ENCODE results near the gene PRRG3. TPM values are rescaled to one million over a fixed set of nuclear protein-coding genes. Genes with fewer than 3 reads are reported as not detected.
"Not testable (repeated sequence)": the region's sequence is repeated elsewhere in the genome, so short reads cannot be mapped to it uniquely, and the experiment has no call there.

PRRG3 gene
- total and polyA plus RNA-seq, 4 experiments from 2014 or later, result not detected

- Histone ChIP-seq H3K36me3 (ENCODE audit: insufficient read depth, low read length) (no peaks in the 10 kb centered on the region), H3K4me3 (ENCODE audit: low read length in 2 of 2) (no peak overlapping the region), H3K4me1 (ENCODE audit: insufficient read depth, low read length) (no peaks in the 10 kb centered on the region), H3K27ac (ENCODE audit: low read depth, low read length) (no peak overlapping the region), H3K9me3 (ENCODE audit: control insufficient read depth in 1 of 2, low read length in 2 of 2) (no peaks in the 10 kb centered on the region), H3K27me3 (ENCODE audit: insufficient read depth, low read length) (no peaks in the 10 kb centered on the region)
- no peak for DNase-seq
- ChIA-PET CTCF (ENCODE audit: partially characterized antibody) (no interaction called here), POLR2A (ENCODE audit: partially characterized antibody) (no interaction called here)
- no peaks in the 10 kb centered on the region for H3K9me3 Mint-ChIP-seq
- intact Hi-C loops (cut with micrococcal nuclease), result no loop called here
- no peak overlapping the region for H3K27ac Mint-ChIP-seq
- H3K36me3 Mint-ChIP-seq, result no peaks in the 10 kb centered on the region
- H3K4me3 Mint-ChIP-seq, result no peak overlapping the region
- peaks cover 5% of the 10 kb centered on the region in 2 donors for H3K27me3 Mint-ChIP-seq
- H3K4me1 Mint-ChIP-seq, result no peaks in the 10 kb centered on the region
Observed at GRCh38 chrX:151692825-151693224, 2.4 kb upstream of the PRRG3 start.

GRCh38 chrX:151694121-151694520 is 1.1 kb upstream of the PRRG3 start:
- ChIA-PET CTCF (ENCODE audit: partially characterized antibody) (no interaction called here), POLR2A (ENCODE audit: partially characterized antibody) (no interaction called here)
- no peak overlapping the region for H3K4me3 ChIP-seq (ENCODE audit: low read length in 2 of 2)
- Mint-ChIP-seq H3K4me3 (no peak overlapping the region), H3K4me1 (no peaks in the 10 kb centered on the region), H3K9me3 (no peaks in the 10 kb centered on the region), H3K27ac (no peak overlapping the region), H3K27me3 (peaks cover 5% of the 10 kb centered on the region in 2 donors), H3K36me3 (no peaks in the 10 kb centered on the region)
- no peaks in the 10 kb centered on the region for H3K4me1 ChIP-seq (ENCODE audit: insufficient read depth, low read length)
- no peaks in the 10 kb centered on the region for H3K27me3 ChIP-seq (ENCODE audit: insufficient read depth, low read length)
- H3K36me3 ChIP-seq (ENCODE audit: insufficient read depth, low read length), result no peaks in the 10 kb centered on the region
- no peak overlapping the region for H3K27ac ChIP-seq (ENCODE audit: low read depth, low read length)
- no peaks in the 10 kb centered on the region for H3K9me3 ChIP-seq (ENCODE audit: control insufficient read depth in 1 of 2, low read length in 2 of 2)
- DNase-seq, result no peak
- intact Hi-C loops (cut with micrococcal nuclease), result no loop called here

GRCh38 chrX:151695583-151696340 is 504 bp downstream of the PRRG3 start:
- no peaks in the 10 kb centered on the region for H3K4me1 Mint-ChIP-seq
- Histone ChIP-seq H3K36me3 (ENCODE audit: insufficient read depth, low read length) (no peaks in the 10 kb centered on the region), H3K4me3 (ENCODE audit: low read length in 2 of 2) (no peak overlapping the region), H3K27me3 (ENCODE audit: insufficient read depth, low read length) (no peaks in the 10 kb centered on the region), H3K9me3 (ENCODE audit: control insufficient read depth in 1 of 2, low read length in 2 of 2) (no peaks in the 10 kb centered on the region), H3K27ac (ENCODE audit: low read depth, low read length) (no peak overlapping the region), H3K4me1 (ENCODE audit: insufficient read depth, low read length) (no peaks in the 10 kb centered on the region)
- intact Hi-C loops (cut with micrococcal nuclease), result no loop called here
- CTCF ChIA-PET (ENCODE audit: partially characterized antibody), result no interaction called here
- no peaks in the 10 kb centered on the region for H3K9me3 Mint-ChIP-seq
- H3K4me3 Mint-ChIP-seq, result no peak overlapping the region
- H3K27me3 Mint-ChIP-seq, result peaks cover 5% of the 10 kb centered on the region in 2 donors
- POLR2A ChIA-PET (ENCODE audit: partially characterized antibody), result no interaction called here
- H3K27ac Mint-ChIP-seq, result no peak overlapping the region
- H3K36me3 Mint-ChIP-seq, result no peaks in the 10 kb centered on the region
- DNase-seq, result no peak

GRCh38 chrX:151697082-151697481 is 1.8 kb downstream of the PRRG3 start:
- H3K27ac ChIP-seq (ENCODE audit: low read depth, low read length); H3K4me3 ChIP-seq (ENCODE audit: low read length in 2 of 2); H3K4me3 Mint-ChIP-seq; DNase-seq; H3K4me1 Mint-ChIP-seq; H3K36me3 ChIP-seq (ENCODE audit: insufficient read depth, low read length); H3K9me3 ChIP-seq (ENCODE audit: control insufficient read depth in 1 of 2, low read length in 2 of 2); H3K36me3 Mint-ChIP-seq; CTCF ChIA-PET (ENCODE audit: partially characterized antibody); H3K27me3 Mint-ChIP-seq; POLR2A ChIA-PET (ENCODE audit: partially characterized antibody); H3K27ac Mint-ChIP-seq; H3K9me3 Mint-ChIP-seq; H3K4me1 ChIP-seq (ENCODE audit: insufficient read depth, low read length); H3K27me3 ChIP-seq (ENCODE audit: insufficient read depth, low read length); intact Hi-C loops (cut with micrococcal nuclease): not testable (repeated sequence)

- H3K36me3 Mint-ChIP-seq, result no peaks in the 10 kb centered on the region
- no peak overlapping the region for H3K27ac ChIP-seq (ENCODE audit: low read depth, low read length)
- peaks cover 5% of the 10 kb centered on the region in 2 donors for H3K27me3 Mint-ChIP-seq
- CTCF ChIA-PET (ENCODE audit: partially characterized antibody), result interaction anchor here (0.6 kb wide), 1 partner anchor 546 kb away, joined by 4 read pairs; no protein-coding TSS in a partner anchor
- intact Hi-C loops (cut with micrococcal nuclease), result no loop called here
- DNase-seq, result no peak
- H3K4me1 ChIP-seq (ENCODE audit: insufficient read depth, low read length), result no peaks in the 10 kb centered on the region
- H3K27me3 ChIP-seq (ENCODE audit: insufficient read depth, low read length), result no peaks in the 10 kb centered on the region
- H3K36me3 ChIP-seq (ENCODE audit: insufficient read depth, low read length), result no peaks in the 10 kb centered on the region
- no peak overlapping the region for H3K4me3 ChIP-seq (ENCODE audit: low read length in 2 of 2)
- POLR2A ChIA-PET (ENCODE audit: partially characterized antibody), result no interaction called here
- no peak overlapping the region for H3K27ac Mint-ChIP-seq
- no peaks in the 10 kb centered on the region for H3K9me3 ChIP-seq (ENCODE audit: control insufficient read depth in 1 of 2, low read length in 2 of 2)
- H3K4me1 Mint-ChIP-seq, result no peaks in the 10 kb centered on the region
- no peak overlapping the region for H3K4me3 Mint-ChIP-seq
- H3K9me3 Mint-ChIP-seq, result no peaks in the 10 kb centered on the region
Observed at GRCh38 chrX:151697522-151697921, 2.3 kb downstream of the PRRG3 start.

- Histone ChIP-seq H3K4me1 (ENCODE audit: insufficient read depth, low read length) (no peaks in the 10 kb centered on the region), H3K36me3 (ENCODE audit: insufficient read depth, low read length) (no peaks in the 10 kb centered on the region), H3K9me3 (ENCODE audit: control insufficient read depth in 1 of 2, low read length in 2 of 2) (no peaks in the 10 kb centered on the region), H3K27ac (ENCODE audit: low read depth, low read length) (no peak overlapping the region), H3K4me3 (ENCODE audit: low read length in 2 of 2) (no peak overlapping the region), H3K27me3 (ENCODE audit: insufficient read depth, low read length) (no peaks in the 10 kb centered on the region)
- intact Hi-C loops (cut with micrococcal nuclease), result no loop called here
- Mint-ChIP-seq H3K27me3 (peaks cover 5% of the 10 kb centered on the region in 2 donors), H3K4me3 (no peak overlapping the region), H3K9me3 (no peaks in the 10 kb centered on the region), H3K27ac (no peak overlapping the region), H3K36me3 (no peaks in the 10 kb centered on the region), H3K4me1 (no peaks in the 10 kb centered on the region)
- DNase-seq, result no peak
- ChIA-PET CTCF (ENCODE audit: partially characterized antibody) (no interaction called here), POLR2A (ENCODE audit: partially characterized antibody) (no interaction called here)
Observed at GRCh38 chrX:151698485-151698884, 3.2 kb downstream of the PRRG3 start.

- no peaks in the 10 kb centered on the region for H3K36me3 Mint-ChIP-seq
- ChIA-PET POLR2A (ENCODE audit: partially characterized antibody) (no interaction called here), CTCF (ENCODE audit: partially characterized antibody) (no interaction called here)
- Histone ChIP-seq H3K4me1 (ENCODE audit: insufficient read depth, low read length) (no peaks in the 10 kb centered on the region), H3K36me3 (ENCODE audit: insufficient read depth, low read length) (no peaks in the 10 kb centered on the region), H3K27me3 (ENCODE audit: insufficient read depth, low read length) (no peaks in the 10 kb centered on the region), H3K4me3 (ENCODE audit: low read length in 2 of 2) (no peak overlapping the region), H3K9me3 (ENCODE audit: control insufficient read depth in 1 of 2, low read length in 2 of 2) (no peaks in the 10 kb centered on the region), H3K27ac (ENCODE audit: low read depth, low read length) (no peak overlapping the region)
- H3K4me3 Mint-ChIP-seq, result no peak overlapping the region
- intact Hi-C loops (cut with micrococcal nuclease), result no loop called here
- no peaks in the 10 kb centered on the region for H3K4me1 Mint-ChIP-seq
- H3K9me3 Mint-ChIP-seq, result no peaks in the 10 kb centered on the region
- no peak for DNase-seq
- no peak overlapping the region for H3K27ac Mint-ChIP-seq
- H3K27me3 Mint-ChIP-seq, result peaks cover 3 to 5% of the 10 kb centered on the region in 2 donors
Observed at GRCh38 chrX:151699746-151700145, 4.5 kb downstream of the PRRG3 start.

GRCh38 chrX:151700581-151700980 is 5.3 kb downstream of the PRRG3 start:
- H3K36me3 ChIP-seq (ENCODE audit: insufficient read depth, low read length), result no peaks in the 10 kb centered on the region
- Mint-ChIP-seq H3K27ac (no peak overlapping the region), H3K27me3 (peaks cover 1 to 3% of the 10 kb centered on the region in 2 donors), H3K36me3 (no peaks in the 10 kb centered on the region), H3K4me3 (no peak overlapping the region), H3K9me3 (no peaks in the 10 kb centered on the region), H3K4me1 (no peaks in the 10 kb centered on the region)
- no peaks in the 10 kb centered on the region for H3K4me1 ChIP-seq (ENCODE audit: insufficient read depth, low read length)
- no peaks in the 10 kb centered on the region for H3K27me3 ChIP-seq (ENCODE audit: insufficient read depth, low read length)
- ChIA-PET POLR2A (ENCODE audit: partially characterized antibody) (no interaction called here), CTCF (ENCODE audit: partially characterized antibody) (no interaction called here)
- no peak overlapping the region for H3K27ac ChIP-seq (ENCODE audit: low read depth, low read length)
- H3K4me3 ChIP-seq (ENCODE audit: low read length in 2 of 2), result no peak overlapping the region
- intact Hi-C loops (cut with micrococcal nuclease), result no loop called here
- no peak for DNase-seq
- H3K9me3 ChIP-seq (ENCODE audit: control insufficient read depth in 1 of 2, low read length in 2 of 2), result no peaks in the 10 kb centered on the region
